ENCODE data around the gene DDR2.
"Not testable (repeated sequence)": the region's sequence is repeated elsewhere in the genome, so short reads cannot be mapped to it uniquely, and the experiment has no call there.

The DDR2 gene

DNA sequence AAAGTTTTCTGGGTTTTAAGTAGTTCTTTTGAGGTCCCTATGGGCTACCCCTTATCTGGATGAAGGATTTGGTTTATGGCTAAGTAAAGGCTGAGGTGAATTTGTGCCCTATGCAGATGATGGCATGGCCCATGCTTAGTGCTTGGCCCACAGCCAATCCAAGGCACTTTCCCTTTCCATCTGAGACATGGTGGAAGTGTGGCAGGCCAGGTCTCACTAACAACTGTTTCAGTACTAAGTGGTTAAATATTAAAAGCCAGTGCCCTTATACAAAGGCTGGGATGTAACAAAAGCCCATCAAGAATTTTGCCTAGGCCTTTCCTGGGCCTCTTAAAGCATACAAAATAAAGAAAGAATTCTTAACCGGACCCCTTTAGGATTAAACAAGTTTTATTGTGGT, 156.5 kb downstream of the DDR2 start:
- DNase-seq = not testable (repeated sequence)

DNA sequence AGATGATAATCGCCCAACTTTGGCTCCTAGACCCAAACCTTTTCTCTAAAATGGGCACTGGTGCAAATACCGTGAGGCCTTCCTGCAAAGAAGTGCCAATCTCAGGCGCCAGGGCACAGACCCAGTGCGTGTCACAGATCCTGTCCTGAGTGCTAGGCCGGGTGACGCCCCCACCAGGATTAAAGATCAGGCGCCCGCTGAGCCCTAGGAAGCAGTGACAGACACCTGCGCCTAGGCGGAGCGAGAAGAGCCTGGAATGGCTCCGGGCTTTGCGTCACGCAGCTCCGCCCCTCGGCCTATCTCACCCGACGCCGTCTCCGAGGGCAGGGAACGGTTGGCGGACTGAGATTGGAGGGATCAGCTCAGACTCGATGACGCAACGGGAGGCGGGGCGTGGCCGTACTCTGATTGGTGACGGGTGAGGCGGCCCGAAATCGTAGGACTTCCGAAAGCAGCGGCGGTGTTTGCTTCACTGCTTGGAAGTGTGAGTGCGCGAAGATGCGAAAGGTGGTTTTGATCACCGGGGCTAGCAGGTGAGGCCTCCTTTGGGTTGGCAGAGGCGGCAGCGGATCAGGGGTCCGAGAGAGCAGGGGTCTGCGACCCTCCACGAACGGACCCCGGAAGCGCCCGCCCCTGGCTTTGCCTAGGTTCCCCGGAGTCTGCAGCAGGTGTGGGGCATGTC, 158.2 kb downstream of the DDR2 start, which contains the start of gene HSD17B7:
HSD17B7 (plus strand) TSS at position 400 of the 682 bp plus-strand sequence; CDS start at position 499, 99 bp downstream.
- not testable (repeated sequence) for DNase-seq

DNA sequence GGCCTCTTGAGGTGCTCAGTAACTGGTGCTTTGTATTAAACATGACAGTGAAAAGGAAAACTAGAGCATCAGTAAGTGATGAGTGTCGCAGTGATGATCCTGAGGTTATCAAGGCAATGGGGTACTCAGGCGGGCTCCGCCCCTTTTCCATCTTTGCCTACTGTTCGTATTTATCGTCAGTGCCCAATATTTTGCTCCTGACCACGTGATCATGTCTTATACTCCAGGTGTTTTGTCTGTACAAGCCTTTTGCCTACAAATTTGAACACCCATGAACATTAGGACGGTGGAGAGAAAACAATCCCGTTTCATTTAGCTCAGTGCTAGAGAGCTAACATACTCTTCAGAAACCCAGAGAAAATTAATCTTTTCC, 158.7 kb downstream of the DDR2 start:
- DNase-seq = not testable (repeated sequence)

DNA sequence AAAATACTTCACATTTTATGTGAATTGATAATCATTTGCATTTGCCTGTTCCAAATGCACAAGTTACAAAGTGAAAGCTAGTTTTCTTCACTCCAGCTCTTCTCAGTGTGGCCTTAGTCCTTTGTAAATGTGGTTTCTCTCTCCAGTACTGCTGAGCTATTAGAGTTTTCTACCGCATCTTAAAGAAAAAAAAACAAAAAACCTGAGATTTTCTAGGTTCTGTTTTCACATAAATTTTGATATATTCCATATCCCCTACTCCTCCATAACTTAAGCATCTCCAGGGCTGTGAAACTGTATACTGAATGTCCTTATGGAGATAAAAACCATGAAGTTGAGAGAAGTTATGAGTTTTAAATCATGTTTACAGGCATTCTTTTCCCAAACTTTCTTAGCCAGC, 162.0 kb downstream of the DDR2 start:
- not testable (repeated sequence) for DNase-seq

DNA sequence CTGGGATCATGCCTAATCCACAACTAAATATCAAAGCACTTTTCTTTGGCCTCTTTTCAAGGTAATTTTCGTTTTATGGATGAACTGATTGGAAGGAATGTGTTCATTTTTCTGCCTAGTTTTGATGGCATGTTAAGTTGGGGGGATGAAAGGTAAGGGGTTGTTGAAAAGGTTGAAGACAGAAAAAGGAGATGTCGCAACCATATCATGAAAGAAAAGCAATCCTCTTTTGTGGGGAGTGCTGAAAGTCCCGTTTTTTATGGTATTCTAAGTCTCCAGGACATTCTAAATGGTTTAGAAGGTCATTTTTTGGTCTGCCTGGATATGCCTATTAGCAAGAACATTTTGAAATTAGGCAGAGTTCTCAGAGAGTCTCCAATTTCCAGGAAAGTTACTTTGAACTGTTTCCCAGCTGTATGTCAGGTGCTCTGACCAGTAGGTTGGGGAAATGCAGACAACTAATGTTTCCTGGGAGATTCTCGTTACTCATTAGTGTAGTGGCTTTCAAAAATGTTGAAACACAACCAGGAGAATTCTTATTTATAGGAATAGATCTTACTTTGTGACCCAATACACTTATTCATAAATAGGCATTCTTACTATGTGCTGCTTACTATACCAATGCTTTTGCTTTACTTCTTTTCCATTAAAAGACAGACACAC, 164.5 kb downstream of the DDR2 start:
- DNase-seq = not testable (repeated sequence)

DNA sequence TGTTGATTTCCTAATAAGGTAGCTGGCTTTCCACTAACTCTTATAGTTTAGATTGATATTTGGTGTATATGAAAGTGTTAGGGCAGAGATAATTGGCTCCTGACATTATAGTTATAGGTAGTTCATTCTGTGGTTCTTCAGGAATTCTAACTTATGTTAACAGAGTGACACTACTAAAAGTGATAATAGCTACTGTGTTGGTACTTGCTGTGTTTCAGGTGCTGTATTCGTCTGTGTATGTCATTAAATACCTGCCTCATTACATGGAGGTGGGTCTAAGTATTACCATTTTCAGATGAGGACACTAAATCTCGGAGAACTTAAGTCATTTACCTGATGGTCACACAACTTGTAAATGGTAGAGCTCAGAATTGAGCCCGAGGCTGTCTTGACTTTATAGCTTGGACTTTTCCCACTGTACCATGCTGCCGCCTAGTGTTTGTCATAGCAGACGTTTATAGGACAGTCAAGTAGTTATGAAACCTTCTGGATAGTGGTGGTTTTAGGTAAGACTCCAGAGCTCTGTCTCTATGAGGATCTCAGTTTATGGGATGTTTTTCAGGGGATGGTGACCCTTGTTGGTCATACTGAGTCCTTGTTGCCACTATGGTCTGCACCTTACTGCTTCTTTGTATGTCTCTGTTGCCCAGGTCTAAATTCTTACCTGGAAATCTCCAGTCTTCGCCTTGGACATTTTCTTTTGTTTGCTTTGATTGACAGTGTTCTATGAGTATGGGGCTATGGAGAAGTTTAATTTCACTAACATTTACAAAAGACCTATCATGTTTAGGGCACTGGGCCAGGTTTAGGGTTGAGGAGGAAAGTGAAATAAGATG, 167.9 kb downstream of the DDR2 start:
- DNase-seq = not testable (repeated sequence)

DNA sequence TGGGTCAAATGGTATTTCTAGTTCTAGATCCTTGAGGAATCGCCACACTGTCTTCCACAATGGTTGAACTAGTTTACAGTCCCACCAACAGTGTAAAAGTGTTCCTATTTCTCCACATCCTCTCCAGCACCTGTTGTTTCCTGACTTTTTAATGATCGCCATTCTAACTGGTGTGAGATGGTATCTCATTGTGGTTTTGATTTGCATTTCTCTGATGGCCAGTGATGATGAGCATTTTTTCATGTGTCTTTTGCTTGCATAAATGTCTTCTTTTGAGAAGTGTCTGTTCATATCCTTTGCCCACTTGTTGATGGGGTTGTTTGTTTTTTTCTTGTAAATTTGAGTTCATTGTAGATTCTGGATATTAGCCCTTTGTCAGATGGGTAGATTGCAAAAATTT, 175.2 kb downstream of the DDR2 start:
- DNase-seq = not testable (repeated sequence)

DNA sequence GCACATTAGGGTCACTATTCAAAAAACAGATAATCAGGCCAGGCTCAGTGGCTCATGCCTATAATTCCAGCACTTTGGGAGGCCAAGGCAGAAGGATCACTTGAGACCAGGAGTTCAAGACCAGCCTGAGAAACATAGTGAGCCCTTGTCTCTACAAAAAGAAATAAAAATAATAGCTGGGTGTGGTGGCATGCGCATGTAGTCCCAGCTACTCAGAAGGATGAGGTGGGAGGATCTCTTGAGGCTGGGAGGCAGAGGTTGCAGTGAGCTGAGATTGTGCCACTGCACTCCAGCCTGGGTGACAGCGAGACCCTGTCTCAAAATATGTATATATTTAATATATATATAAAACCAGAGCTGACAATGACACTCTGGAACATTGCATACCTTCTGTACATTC, 180.1 kb downstream of the DDR2 start:
- not testable (repeated sequence) for DNase-seq

DNA sequence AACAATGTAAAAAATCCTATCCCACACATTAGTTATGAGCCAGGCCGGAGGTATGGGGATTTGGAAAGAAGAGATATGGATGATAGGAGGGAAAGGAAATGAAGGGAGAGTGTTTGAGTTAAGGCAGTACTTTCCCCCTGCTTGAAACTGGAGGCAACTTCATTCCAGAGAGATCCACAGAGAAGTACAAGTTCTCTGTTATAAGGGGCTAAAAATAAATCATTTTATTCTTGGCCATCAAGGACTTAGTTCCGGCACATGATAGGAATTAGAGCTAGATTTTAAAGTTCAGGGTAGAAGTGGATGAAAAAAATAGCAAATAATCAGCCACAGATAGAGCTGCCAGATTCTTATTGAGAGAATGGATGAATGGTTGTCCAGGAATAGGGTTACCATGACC, 185.9 kb downstream of the DDR2 start:
- DNase-seq = not testable (repeated sequence)

DNA sequence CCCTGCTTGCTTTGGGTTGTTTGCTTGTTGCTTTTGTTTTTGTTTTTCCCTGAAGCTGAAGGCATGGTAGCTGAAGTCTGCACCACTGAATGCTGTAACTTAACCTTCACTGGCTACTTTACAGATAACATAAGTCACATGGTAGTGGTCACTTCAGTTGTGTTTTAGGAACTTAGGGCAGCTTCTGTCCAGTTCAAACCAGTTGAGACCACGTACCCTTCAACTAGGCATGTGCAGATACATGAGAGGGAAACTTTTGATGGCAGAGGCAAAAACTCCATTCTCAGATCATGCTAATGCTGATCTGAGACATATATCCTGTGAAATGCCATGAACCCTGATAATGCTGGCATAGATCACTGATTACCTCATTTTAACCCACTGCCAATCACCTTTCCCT, 186.4 kb downstream of the DDR2 start:
- not testable (repeated sequence) for DNase-seq

DNA sequence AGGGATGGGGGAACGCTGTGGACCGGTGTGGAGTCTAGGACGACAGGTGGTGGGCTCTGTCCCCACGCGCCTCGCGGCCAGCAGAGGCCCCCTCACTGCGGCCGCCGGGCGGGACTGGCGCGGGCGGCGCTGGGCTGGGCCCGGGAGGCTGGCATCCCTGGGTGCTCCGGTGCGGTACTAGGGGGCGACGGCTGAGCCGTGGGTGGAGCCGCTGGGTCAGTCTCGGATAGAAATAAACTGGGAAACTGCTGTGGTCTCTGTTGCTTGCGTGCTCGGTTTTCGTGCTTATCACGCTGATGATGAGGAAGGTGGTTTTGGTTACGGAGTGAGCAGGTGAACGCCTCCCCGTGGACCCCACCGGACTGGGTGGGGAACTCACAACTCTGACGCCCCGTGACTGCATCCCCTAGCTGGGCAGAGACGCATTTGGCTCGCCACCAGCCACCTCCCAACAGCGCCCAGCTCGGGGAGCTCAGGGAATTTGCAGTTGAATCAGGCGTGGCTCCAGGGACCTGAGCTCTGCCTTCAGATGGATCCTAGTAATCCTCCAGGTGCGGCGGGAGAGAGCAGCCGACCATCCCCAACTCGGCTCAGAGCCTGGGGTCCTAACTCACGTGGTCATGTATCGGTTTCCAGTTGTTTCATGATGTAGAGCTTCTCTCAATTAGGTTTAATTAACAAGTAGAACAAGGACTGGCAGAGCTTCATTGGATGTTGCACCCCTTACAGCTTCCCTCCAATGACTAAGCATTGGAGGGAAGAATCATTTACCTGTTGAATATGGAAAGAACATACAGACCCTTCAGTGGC, 190.3 kb downstream of the DDR2 start:
- DNase-seq = peak; percentile 34

DNA sequence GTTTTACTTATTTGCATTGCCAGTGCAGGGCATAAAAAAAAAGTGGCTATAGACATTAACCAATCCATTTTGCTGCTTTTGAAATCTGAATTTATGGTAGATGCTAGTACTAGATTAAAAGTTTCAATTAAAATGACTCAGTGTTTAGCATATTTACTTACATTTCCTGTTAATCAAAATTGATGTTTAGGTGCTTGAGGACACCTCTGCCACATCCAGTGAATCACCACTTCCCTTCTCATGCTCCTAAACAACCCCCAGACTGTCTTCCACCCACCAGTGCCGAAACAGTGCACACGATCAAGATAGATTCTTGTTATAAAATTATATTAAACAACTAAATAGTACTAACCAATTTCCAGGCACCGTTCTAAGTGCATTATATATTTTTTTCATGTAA, 191.0 kb downstream of the DDR2 start:
- DNase-seq = no peak

DNA sequence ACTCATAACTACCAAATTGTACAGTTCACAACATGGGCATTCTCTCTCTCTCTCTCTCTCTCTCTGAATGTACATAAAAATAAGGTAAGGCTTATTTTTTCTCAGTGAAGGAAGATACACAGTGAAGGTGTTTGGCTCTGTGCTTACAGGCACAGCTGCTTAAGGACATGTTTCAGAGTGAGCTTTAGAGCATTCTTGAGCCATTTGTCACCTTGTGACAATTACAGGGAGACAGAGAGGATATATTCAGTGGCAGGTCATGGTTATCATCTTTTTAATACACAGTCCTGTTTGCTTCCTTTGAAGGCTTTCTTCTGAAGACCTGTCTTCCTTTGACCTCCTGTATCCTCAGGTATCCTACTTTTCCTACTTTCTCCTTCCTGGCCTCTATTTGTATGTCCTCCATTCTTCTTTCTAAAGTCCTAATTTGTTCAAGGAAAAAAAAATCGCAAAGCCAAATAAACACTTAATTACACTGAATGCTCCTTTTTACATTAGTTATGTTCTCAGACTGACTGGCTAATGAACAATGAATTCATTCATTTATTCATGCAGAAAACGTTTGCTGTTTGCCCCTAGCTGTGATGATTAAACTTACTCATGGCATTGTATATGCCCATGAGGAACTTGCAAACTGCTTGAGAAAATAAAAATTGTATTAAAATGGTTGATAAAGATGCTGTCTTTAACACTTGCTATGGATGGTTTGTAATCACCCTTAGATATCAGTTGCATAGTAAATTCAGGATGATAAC, 191.7 kb downstream of the DDR2 start:
- DNase-seq = no peak

DNA sequence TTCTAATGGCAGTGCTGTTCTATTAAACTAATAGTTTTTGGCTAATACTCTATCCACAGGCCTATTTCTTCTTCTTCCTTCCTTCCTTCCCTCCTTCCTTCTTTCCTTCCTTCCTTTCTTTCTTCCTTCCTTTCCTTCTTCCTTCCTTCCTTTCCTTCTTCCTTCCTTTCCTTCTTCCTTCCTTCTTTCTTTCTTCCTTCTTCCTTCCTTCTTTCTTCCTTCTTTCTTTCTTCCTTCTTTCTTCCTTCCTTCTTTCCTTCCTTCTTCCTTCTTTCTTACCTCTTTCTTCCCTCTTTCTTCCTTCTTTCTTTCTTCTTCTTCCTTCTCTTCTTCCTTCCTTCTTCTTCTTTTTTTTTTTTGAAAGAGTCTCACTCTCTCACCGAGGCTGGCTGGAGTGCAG, 197.0 kb downstream of the DDR2 start:
- DNase-seq = no peak

DNA sequence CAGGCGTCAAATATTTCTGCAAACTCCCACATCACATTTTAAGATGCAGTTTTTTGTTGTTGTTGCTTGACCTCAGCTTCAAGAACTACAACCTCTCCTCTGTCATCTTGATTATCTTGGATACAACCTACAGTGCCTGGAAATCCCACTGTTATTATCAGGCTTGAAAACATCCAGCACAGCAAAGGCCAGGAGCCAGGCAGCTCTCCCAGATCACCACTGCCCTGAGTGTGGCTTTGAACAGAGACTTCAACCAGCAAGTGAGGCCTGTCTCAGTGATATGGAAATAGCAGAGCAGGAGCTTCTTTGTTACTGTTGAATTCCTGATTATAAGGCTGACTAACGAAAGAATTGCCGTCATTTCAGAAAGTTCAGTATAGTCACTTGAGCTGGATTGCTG, 200.2 kb downstream of the DDR2 start:
- no peak for DNase-seq

DNA sequence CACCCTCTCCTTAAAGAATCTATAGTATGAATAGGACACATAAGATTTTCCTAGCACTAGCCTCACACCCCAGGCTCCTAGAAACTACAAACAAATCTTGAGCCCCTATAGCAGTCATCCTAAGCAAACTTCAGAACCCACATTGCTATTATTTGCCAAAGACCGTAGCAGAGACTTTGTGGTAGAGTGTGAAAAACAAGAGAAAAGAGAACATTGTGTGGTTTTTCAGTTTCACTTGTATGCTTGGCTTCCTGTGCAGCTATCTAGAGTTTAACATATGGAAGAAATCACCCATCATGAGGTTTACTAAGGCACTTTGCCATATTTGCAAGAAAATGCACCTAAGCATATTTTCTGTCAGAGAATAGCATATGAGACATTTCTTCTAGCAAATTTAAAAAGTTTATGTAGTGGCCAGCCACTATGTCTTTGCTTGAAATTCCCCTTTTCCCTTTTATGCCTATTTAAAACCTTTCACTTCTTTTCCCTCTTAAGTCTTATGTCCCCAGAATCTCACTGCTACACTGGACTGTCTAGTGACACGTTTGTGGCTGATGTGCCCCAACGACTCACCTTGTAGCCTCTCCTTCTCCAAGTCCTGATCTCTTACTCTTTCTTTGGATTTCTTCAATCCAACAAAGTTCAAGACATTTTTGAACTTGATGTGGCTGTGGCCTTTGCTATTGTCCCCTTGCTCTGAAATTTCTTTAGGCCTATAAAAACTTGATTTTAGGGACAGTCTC, 203.1 kb downstream of the DDR2 start:
- DNase-seq = no peak
